DND-41 (cell line): ENCODE measurements around the gene PKD1.

Source experiments
- CTCF ChIP-seq: IDR thresholded peaks from 2 replicates; pipeline ENCODE4 v1.5.1; 2012; ENCODE audit warnings: borderline replicate concordance, low read length, moderate library complexity, mild to moderate bottlenecking; ENCODE audit not compliant: poor library complexity, severe bottlenecking; ENCODE audit errors: extremely low read depth
- EZH2 ChIP-seq: IDR thresholded peaks from 3 replicates; pipeline ENCODE4 v1.6.1; 2012; ENCODE audit warnings: borderline replicate concordance, low read depth, mild to moderate bottlenecking, moderate library complexity, low read length, inconsistent platforms; ENCODE audit not compliant: severe bottlenecking

GRCh38 chr16:2079311-2079800, 56.3 kb downstream of the PKD1 start:
- TF ChIP-seq CTCF (no peak), EZH2 (no peak)
